Cardiac muscle cell (in vitro differentiated cells and primary cell): Measurements from ENCODE around the gene CD8B. TPM values are rescaled to one million over a fixed set of nuclear protein-coding genes. Genes with fewer than 3 reads are reported as not detected.
A peak's percentile ranks its signal among the peaks of the same experiment; 100 is the strongest.

ENCODE experiments used
- DNase-seq, 2 donors: peaks; one replicate each; pipeline versions ENCODE4 v3.0.0 to v3.0.0-alpha.2; 2010 to 2017; ENCODE audit warnings: low read depth in 1 of 2, low spot score in 1 of 2
- H3K27ac ChIP-seq: fragments of 200-600 bp; sonication (generic); 2 replicates; pipeline ENCODE4 v1.5.1; 2016
- H3K27me3 ChIP-seq: fragments of 200-600 bp; sonication (generic); 2 replicates; pipeline ENCODE4 v1.6.0; 2016; ENCODE audit warnings: control low read depth
- H3K36me3 ChIP-seq: fragments of 200-600 bp; sonication (generic); 2 replicates; pipeline ENCODE4 v1.5.1; 2016; ENCODE audit warnings: control low read depth
- H3K4me1 ChIP-seq: fragments of 200-600 bp; sonication (generic); 2 replicates; pipeline ENCODE4 v1.8.1; 2017; ENCODE audit warnings: low read depth, mild to moderate bottlenecking, mixed run types
- H3K4me3 ChIP-seq: fragments of 200-600 bp; sonication (generic); 2 replicates; pipeline ENCODE4 v1.5.1; 2016; ENCODE audit warnings: mild to moderate bottlenecking
- H3K9me3 ChIP-seq: fragments of 200-600 bp; sonication (generic); 2 replicates; pipeline ENCODE4 v1.5.1; 2017; ENCODE audit warnings: low read depth, mild to moderate bottlenecking, control low read depth
- polyA plus RNA-seq: library from polyadenylated mRNA; unstranded; fragments of >200 nt; fragmentation: Nextera tagmentation; extraction: Ambion mirVana; gene quantifications from 2 replicates; pipeline ENCODE4 v1.2.1, GENCODE V29; 2016
- total RNA-seq: library from RNA; depleted of rRNA; stranded (reverse); fragments of >200 nt; gene quantifications from 2 replicates; pipeline ENCODE4 v1.2.3, GENCODE V29; 2016
- TF ChIP-seq, protein P1 (sequence below): IDR thresholded peaks from 2 replicates; pipeline ENCODE4 v1.5.1; 2012; ENCODE audit warnings: low read depth, mild to moderate bottlenecking, low read length

Gene CD8B
- total and polyA plus RNA-seq, 2 experiments from 2014 or later, result not detected

DNA sequence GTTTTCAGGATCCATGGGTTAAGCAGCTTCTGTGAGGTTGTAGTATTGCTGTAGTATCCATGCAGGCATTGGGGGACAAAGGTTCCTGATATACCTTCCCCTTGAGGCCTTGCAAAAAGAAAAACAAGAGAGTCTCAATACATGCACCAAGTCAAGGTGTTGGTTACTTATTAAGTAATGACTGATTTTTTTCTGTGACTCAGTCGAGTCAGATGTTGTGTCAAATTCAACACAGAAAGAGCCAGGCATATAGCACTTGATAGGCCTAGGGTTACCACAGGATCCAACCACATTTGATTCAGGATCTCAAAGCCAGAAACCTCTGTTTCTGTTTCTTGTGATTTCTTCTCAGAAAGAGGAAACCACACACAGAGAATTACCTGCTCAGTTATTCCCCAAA lies 46.1 kb downstream of the CD8B start:
- H3K9me3 ChIP-seq, result no peaks in the 10 kb centered on the region
- no peak overlapping the region for H3K4me3 ChIP-seq
- TF ChIP-seq, protein P1, sequence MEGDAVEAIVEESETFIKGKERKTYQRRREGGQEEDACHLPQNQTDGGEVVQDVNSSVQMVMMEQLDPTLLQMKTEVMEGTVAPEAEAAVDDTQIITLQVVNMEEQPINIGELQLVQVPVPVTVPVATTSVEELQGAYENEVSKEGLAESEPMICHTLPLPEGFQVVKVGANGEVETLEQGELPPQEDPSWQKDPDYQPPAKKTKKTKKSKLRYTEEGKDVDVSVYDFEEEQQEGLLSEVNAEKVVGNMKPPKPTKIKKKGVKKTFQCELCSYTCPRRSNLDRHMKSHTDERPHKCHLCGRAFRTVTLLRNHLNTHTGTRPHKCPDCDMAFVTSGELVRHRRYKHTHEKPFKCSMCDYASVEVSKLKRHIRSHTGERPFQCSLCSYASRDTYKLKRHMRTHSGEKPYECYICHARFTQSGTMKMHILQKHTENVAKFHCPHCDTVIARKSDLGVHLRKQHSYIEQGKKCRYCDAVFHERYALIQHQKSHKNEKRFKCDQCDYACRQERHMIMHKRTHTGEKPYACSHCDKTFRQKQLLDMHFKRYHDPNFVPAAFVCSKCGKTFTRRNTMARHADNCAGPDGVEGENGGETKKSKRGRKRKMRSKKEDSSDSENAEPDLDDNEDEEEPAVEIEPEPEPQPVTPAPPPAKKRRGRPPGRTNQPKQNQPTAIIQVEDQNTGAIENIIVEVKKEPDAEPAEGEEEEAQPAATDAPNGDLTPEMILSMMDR, result no peak
- H3K4me1 ChIP-seq, result no peaks in the 10 kb centered on the region
- no peaks in the 10 kb centered on the region for H3K36me3 ChIP-seq
- DNase-seq, result no peak
- H3K27me3 ChIP-seq, result no peaks in the 10 kb centered on the region
- H3K27ac ChIP-seq, result no peak overlapping the region

DNA sequence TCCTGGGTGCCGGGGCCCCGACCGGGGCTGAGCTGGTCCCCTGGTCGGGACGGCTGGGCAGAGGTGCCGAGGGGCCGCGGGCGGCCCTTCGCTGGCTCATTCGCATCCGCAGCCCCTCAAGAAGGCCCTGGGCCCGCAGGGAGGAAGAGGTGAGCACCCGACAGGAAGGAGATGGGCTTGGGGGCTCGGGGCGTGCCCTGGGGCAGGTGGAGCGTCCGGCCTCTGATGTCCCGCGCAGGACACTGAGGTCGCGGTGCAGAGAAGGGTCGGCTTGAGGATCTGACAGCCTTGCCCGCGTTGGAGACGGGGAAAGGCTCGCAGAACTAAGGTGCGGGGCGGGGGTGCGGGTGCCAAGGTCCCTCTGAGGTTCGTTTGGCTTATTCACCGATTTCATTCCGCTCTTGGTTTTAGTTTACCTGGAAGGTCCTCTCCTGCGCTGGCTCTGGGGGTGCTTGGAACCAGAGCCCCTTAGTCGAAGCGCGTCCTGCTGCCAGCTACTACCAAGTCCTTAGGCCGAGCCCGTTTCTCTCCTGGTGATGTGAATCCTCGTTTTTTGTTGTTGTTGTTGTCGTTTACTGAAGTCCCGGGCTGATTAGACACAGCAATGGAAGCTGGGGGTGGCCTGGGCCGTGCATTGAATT lies 52.1 kb downstream of the CD8B start:
- TF ChIP-seq, protein P1, result no peak
- DNase-seq, result no peak
- H3K4me3 ChIP-seq, result no peak overlapping the region
- H3K36me3 ChIP-seq, result no peaks in the 10 kb centered on the region
- no peaks in the 10 kb centered on the region for H3K9me3 ChIP-seq
- no peak overlapping the region for H3K27ac ChIP-seq
- no peaks in the 10 kb centered on the region for H3K4me1 ChIP-seq
- H3K27me3 ChIP-seq, result peaks cover 20% of the 10 kb centered on the region

DNA sequence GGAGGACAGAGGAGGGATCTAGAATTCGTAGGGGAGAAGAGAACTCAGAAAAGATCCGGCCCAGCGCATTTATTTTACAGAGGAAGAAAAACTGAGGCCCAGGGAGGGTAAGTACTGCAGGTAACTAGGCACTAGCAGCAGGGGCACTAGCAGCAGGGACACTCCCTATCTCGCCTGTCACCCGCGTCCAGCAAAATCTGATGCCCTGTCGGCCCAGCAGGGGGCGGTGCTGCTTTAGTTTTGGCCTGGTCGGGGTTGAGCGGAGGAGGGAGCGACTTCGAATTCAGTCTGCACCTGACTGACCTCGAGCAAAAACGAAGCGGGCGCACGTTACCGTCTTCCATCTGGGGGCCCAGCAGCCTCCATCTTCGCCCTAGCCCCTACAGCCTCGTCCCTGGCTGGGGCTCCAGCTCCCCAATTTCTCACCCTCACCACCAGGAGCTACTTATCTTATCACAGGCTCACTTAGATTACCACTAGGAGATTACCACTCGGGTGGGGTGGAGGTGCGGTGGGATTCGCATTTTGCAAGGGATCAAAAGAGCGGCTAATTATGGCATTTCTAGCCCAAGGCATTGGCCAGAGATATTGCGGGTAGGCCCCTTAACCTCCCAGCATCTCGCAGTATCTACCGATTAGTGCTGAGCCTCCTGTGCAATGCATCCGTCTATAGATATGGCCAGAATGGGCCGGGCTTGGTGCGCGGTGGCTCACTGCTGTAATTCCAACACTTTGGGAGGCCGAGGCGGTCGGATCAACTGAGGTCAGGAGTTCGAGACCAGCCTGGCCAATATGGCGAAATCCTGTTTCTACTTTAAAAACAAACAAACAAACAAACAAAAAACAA lies 53.1 kb downstream of the CD8B start:
- Histone ChIP-seq H3K4me3 (peak overlapping the region; percentile 42), H3K27ac (no peak overlapping the region), H3K4me1 (no peaks in the 10 kb centered on the region), H3K36me3 (no peaks in the 10 kb centered on the region), H3K27me3 (peaks cover 20% of the 10 kb centered on the region), H3K9me3 (no peaks in the 10 kb centered on the region)
- DNase-seq, result peak; percentile 79 to 86
- TF ChIP-seq, protein P1, result peak; percentile 86

DNA sequence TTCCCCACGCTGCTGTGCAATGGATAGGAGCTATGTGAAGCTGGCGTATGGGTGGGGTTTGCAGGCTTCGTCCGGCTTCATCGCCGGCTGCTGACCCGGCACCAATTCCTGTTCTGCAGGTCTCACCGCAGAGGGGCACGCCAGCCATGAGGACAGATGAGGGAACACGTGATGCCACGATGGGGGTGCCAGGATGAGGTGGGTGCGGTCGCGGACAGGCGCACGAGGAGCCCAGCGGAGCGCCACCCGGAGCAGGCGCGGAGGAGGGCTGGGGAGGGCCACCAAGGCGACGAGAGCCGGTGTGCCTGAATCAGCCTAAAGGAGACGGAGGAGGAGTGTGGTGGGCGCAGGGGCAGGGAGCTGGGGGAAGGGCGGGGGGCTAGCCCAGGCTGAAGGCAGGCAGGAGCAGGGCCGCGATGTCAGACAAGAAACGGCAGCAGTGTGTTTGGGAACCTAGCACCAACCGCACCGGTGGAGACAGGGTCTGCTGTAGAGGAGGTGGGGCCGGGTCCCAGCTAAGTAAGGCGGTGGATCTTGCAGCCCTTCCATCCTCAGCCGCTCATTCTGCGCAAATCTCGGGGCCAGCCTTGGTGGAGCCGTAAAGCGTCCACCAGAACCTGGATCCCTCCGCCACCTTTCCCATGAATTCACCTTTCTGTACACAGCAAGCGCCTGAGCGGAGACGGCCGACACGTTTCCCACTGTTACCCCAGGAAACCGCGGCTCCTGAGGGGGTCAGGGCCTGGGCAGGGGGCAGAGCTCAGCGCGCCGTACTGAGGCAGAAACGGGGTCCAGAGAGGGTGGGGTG lies 54.0 kb downstream of the CD8B start:
- H3K4me1 ChIP-seq, result no peaks in the 10 kb centered on the region
- TF ChIP-seq, protein P1, result no peak
- no peak overlapping the region for H3K27ac ChIP-seq
- no peaks in the 10 kb centered on the region for H3K36me3 ChIP-seq
- peaks cover 20% of the 10 kb centered on the region for H3K27me3 ChIP-seq
- H3K9me3 ChIP-seq, result no peaks in the 10 kb centered on the region
- peak overlapping the region; percentile 42 for H3K4me3 ChIP-seq
- DNase-seq, result peak; percentile 38 to 67

DNA sequence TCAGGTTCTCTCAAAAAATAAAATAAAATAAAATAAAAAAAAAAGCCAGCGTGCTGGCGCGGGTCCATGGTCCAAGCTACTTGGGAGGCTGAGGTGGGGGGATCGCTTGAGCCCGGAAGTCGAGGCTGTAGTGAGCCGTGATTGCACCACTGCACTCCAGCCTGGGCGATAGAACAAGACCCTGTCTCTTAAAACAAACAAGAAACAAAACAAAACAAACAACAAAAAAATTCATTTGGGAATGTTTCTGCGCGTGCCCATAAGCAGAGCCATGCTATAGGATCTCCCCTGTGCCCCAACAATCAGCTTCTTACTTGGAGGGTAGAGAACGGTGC lies 54.6 kb downstream of the CD8B start:
- H3K27me3 ChIP-seq, result peaks cover 20% of the 10 kb centered on the region
- TF ChIP-seq, protein P1, result no peak
- DNase-seq, result no peak
- H3K4me1 ChIP-seq, result no peaks in the 10 kb centered on the region
- no peaks in the 10 kb centered on the region for H3K9me3 ChIP-seq
- no peaks in the 10 kb centered on the region for H3K36me3 ChIP-seq
- peak overlapping the region; percentile 42 for H3K4me3 ChIP-seq
- no peak overlapping the region for H3K27ac ChIP-seq
